HG03175 (cell line): ENCODE results near the gene FSTL5.
"Not testable (repeated sequence)": the region's sequence is repeated elsewhere in the genome, so short reads cannot be mapped to it uniquely, and the experiment has no call there.

Experiments used
- ATAC-seq: cut with Tn5 transposase; IDR thresholded peaks from one replicate; pipeline ENCODE4 v1.9.1; 2021; ENCODE audit warnings: mild to moderate bottlenecking, moderate library complexity; ENCODE audit not compliant: unreplicated experiment

Gene FSTL5

DNA sequence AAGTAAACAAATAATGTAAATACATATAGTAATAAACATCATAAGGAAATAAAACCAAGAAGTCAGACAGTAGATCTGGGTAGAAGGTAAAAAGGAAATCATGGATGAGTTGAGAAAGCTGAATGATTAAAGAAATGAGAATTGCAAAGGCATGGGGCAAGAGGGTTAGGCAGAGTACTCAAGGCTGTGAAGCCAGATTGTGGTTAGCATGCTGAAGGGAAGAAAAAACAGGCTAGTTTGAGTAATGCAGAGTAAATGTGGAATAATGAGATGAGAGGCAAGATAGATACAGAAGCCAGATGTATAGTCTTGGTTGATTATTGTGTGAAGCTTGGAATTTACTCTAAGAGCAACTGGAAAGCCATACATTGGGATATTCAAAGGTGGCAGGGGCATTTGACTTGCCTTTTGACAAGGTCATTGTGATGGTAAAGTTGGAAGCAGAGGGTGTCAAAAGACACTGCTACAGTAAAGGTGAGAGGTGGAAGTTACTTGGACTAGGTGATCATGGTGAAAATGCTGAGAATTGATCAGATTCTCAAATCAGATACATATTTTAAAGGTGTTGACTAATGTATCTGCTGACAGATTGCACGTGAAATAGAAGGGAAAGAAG is 307.0 kb downstream of the FSTL5 start:
- ATAC-seq, result no peak

- ATAC-seq, result no peak
Measured at GRCh38 chr4:161850631-161851030, 313.2 kb downstream of the FSTL5 start.

- no peak for ATAC-seq
Measured at GRCh38 chr4:161841759-161842158, 322.0 kb downstream of the FSTL5 start.

- ATAC-seq, result no peak
Measured at GRCh38 chr4:161829591-161829990, 334.2 kb downstream of the FSTL5 start.

- no peak for ATAC-seq
Measured at GRCh38 chr4:161828061-161828460, 335.7 kb downstream of the FSTL5 start.

GRCh38 chr4:161827013-161827412 is 336.8 kb downstream of the FSTL5 start:
- ATAC-seq, result no peak

- no peak for ATAC-seq
Measured at GRCh38 chr4:161823450-161823849, 340.4 kb downstream of the FSTL5 start.

DNA sequence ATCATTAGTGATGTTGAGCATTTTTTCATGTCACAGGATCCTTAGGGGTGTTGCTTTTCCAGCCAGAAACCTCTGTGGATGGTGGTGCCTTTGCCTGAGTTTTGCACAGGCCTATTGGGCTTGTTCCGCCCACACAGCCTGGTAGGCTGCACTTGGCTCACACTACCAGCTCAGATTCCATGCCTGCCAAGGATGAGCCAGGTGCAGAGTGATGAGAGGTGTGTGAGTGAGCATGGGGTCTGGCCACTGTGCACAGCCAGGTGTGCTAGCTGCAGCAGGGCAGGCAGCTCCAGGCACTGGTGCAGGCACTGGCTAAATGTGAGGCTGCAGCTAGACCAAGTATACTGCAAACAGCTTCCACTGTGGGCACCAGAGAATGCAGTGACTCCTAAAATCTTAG is 341.6 kb downstream of the FSTL5 start:
- ATAC-seq, result no peak

GRCh38 chr4:161817914-161818313 is 345.9 kb downstream of the FSTL5 start:
- no peak for ATAC-seq

- no peak for ATAC-seq
Measured at GRCh38 chr4:161816958-161817357, 346.8 kb downstream of the FSTL5 start.

GRCh38 chr4:161815841-161816240 is 348.0 kb downstream of the FSTL5 start:
- ATAC-seq, result no peak

- ATAC-seq, result no peak
Measured at GRCh38 chr4:161813889-161814288, 349.9 kb downstream of the FSTL5 start.

DNA sequence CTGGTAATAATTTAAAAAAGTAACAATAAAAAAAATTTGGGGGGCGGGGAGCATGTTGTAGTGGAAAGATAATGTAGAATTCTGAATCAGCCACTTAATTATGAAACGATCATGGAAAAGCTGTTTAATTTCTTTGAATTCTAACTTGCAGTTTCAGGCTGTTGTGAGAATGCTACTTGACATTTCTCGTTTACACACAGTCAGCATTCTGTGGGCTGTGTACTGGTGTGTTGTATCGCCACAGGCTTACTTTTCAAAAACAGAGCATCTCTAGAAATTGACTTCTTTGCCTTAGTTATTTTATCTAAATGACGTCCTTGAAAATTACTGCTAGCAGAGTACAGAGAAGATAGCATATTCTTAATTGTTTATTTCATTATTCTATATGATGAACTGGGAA is 350.4 kb downstream of the FSTL5 start:
- no peak for ATAC-seq

DNA sequence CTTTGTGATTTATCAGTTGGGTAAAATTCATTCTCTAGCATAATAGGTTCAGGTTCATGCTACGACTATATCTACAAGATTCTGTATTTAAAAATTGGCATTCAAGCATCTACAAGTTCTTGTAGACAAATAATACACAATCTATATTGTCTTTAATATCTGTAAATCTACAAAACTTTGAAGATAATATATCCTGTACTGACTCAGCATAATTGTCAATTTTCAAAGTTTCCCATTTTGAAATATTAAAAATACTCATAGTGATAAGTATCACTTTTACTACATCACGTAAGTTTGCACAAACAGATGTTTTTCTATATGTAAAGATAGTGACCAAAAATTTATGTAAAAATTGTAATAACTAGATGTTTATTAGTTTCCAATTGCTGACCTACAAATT is 360.6 kb downstream of the FSTL5 start:
- no peak for ATAC-seq

DNA sequence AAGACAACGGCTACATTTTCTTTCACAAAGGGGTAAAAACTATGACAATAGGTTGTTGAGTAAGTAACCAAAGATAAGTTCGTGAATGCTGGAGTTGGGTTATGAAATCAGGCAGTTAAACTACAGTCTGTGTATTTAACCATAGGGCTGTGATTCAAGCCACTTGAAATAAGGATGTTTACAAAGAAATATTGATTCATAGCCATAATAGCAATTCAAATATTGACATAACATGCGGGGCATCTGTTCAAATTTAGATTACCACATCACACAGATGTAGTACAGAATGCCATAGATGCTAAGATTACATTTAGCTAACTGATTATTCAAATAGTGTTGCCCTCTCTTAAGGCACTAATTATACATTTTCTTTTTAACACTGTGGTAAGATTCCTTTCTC is 364.1 kb downstream of the FSTL5 start:
- ATAC-seq, result no peak

DNA sequence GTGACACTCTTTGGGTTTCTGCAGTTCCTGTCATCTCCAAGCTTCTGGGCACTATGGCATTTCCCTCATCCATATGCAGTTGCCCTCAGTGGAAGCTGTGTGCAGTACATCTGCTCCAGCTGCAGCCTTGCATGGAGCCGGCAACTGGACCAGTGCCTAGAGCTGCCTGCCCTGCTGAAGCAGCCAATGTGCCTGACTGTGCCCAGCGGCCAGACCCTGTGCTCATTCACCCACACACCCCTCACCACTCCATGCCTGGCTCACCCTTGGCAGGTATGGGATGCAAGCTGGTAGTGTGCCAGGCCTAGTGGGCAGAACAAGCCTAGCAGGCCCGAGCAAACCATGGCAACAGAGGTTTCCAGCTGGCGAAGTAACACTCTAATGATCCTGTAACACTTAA is 370.8 kb downstream of the FSTL5 start:
- ATAC-seq, result no peak

DNA sequence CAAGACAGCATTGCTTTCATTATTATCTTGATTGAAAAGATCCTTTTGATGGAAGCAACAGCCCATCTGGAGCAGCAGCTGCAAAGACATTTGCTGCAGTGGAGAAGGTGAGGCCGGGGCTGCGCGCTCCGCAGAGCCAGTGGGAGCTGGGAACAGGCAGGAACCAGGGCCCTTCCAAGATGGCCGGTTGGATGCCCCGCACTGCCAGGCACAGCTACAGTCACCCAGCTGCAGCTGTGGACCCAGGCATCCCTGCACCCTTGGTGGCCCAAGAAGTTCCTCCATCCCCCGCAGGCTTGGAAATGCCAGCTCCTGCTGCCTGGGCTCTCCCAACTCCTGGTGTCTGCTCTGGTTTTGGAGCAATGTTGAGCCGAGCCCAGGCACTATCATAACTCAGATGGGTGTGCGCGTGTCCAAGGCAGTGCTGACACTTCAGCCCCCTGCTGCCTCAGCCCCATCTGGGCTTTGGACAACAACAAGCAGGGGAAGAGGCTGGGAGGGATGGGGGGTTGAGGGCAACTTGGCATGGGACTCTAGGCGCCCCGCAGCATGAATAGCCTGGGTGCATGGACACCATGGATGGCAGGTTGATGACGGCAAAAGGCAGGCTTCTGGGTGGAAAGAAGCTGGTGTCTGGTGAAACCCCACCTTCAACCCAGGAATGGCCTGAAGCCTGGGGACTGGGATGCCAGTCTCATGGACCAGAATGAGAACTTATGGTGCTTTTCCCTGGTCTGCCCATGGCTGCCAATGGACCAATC is 371.8 kb downstream of the FSTL5 start:
- ATAC-seq, result no peak

DNA sequence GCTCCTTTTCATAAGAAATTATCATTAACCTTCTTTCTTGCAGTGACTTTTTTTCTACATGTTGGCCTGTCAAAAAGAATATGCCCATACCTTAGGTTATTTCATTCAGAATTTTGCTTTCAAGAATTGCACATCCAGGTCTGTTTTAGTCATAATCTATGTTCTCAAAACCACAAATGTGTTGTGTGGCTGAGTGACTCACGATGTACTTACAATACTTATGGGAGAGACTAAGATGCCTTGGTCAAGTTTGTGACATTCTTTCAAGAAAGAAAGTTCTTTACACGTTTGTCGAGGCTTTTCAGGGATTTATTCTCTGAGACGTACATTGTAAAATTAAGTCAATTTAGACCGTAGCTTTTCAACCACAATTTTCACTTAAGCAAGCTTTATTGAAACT is 396.7 kb downstream of the FSTL5 start:
- ATAC-seq, result no peak

GRCh38 chr4:161762796-161763195 is 401.0 kb downstream of the FSTL5 start:
- no peak for ATAC-seq

GRCh38 chr4:161760008-161760407 is 403.8 kb downstream of the FSTL5 start:
- ATAC-seq, result no peak

GRCh38 chr4:161758412-161758811 is 405.4 kb downstream of the FSTL5 start:
- not testable (repeated sequence) for ATAC-seq

DNA sequence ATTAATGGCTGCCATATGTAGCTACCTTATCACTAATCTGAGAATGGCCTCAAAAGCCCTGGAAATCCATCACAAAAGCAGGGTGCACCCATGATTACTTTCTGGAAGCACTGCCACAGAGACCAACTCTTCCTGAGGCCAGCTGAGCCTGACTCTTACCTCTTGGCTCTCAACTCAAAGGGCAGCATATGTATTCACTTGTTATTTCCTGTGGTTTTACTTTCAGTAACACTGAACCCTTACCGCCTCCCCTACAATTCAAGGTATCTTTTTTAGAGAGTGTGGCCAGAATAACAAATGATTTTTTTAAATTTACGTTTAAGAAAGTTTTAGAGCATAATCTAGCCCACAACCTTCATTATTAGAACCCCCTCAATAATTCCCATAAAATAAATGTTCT is 434.9 kb downstream of the FSTL5 start:
- ATAC-seq, result no peak

DNA sequence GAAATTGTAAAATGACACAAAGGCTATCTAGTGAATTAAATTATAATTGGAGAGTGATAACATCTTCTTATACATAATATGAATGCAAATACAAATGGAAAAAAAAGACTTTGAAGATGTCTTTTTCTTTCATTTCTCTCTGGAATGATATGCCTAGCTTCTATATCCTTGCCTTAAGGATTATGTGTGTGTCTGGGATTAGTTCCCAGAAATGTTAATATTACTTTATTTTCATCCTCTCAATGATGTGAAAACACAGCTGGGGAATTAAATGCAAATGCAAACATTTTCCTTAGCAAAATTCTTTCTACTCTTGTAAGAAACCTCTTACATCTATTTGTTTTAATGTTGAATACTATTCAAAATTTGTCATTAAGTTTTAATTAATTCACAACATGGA is 441.9 kb downstream of the FSTL5 start:
- ATAC-seq, result no peak
